CD4-positive, alpha-beta T cell treated with Interleukin-15 for 1 hour (primary cell): Measurements from ENCODE around the gene PRSS12.
"Not testable (repeated sequence)": the region's sequence is repeated elsewhere in the genome, so short reads cannot be mapped to it uniquely, and the experiment has no call there.

Experiments
- DNase-seq: peaks from one replicate; pipeline ENCODE4 v3.0.0-alpha.2; 2020

Gene PRSS12

DNA sequence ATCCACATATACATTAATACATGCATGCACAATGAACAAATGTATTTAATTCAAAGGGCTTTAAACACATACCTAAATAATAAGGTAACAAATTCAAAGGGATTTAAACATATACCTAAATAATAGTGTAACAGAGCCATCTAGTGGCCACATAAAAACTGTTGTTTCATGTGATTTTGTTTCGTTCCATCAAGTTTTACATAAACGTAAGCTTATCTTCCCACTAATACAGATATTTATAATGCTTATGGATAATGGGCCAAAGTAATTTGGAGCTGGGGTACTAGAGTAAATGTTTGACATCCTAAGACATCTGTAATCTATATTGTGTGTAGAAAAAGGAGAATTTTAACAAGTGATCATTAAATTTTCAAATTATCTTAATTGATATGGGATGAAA lies 82.3 kb downstream of the PRSS12 start:
- no peak for DNase-seq

DNA sequence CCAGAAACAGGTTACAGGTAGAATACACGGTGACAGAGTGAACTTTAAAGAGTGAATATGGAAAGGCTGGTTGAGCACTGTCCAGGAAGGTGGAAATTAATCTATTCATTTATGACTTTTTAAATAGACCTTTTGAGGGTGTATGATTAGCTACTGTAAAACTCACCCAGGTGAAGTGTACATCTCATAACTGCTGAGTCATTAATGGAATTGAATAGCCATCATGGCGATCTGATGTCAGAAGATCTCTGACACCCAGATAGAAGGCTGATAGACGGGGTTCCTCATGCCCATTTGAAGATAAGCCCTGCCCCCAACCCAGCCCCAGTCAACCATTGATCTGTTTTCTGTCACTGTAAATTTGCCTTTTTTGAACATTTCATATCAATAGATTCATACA lies 84.0 kb downstream of the PRSS12 start:
- DNase-seq, result no peak

DNA sequence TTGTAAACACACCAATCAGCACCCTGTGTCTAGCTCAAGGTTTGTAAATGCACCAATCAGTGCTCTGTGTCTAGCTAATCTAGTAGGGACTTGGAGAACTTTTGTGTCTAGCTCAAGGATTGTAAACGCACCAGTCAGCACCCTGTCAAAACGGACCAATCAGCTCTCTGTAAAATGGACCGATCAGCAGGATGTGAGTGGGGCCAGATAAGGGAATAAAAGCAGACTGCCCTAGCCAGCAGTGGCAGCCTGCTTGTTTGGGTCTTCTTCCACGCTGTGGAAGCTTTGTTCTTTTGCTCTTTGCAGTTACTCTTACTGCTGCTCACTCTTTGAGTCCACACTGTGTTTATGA lies 86.7 kb downstream of the PRSS12 start:
- not testable (repeated sequence) for DNase-seq

DNA sequence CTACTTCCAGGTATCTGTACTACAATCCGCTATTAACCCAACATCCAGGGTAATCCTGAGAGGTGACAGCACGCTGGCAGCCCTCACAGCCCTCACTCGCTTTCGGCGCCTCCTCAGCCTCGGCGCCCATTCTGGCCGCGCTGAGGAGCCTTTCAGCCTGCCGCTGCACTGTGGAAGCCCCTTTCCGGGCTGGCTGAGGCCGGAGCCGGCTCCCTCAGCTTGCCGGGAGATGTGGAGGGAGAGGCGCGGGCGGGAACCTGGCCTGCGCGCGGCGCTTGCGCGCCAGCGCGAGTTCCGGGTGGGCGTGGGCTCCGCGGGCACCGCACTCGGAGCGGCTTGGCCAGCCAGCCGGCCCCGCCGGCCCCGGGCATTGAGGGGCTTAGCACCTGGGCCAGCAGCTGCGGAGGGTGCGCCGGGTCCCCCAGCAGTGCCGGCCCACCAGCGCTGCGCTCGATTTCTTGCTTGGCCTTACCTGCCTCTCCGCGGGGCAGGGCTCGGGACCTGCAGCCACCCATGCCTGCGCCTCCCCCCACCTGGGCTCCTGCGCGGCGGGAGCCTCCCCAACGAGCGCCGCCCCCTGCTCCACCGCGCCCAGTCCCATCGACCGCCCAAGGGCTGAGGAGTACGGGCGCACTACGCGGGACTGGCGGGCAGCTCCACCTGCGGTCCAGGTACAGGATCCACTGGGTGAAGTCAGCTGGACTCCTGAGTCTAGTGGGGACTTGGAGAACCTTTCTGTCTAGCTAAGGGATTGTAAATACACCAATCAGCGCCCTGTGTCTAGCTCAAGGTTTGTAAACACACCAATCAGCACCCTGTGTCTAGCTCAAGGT lies 87.3 kb downstream of the PRSS12 start:
- DNase-seq, result no peak

DNA sequence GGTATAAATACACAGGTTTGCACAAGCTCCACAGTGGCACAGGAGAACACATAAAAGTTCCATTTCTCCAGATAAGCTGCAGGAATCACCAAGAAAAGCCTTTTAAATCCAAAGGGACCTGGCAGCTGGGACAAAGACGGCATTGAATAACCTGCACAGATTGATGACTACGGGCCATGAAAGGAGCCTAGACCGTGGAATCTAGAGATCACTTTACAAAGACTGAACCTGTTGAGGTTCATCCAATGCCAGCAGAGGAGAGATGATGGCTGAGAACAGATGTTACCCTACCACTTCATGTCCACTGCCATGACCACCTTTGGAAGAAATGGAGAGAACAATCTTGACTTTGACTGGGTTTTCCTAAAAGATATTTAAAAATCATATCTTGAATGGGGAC lies 88.7 kb downstream of the PRSS12 start:
- no peak for DNase-seq

DNA sequence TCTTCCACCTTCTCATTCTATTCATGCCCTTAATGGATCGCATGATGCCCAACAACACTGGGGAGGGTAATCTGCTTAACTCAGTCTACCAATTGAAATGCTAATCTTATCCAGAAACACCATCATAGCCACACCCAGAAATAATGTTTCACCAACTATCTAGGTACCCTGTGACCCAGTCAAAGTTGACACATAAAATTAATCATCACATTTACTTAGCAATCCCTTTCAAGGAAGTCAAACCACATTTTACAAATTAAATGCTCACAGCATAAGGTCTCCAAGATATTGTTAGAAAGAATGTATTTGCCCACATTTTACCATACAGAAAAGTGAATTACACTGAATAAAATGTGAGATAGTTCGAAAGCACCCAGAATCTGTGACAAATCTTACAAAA lies 92.5 kb downstream of the PRSS12 start:
- no peak for DNase-seq

DNA sequence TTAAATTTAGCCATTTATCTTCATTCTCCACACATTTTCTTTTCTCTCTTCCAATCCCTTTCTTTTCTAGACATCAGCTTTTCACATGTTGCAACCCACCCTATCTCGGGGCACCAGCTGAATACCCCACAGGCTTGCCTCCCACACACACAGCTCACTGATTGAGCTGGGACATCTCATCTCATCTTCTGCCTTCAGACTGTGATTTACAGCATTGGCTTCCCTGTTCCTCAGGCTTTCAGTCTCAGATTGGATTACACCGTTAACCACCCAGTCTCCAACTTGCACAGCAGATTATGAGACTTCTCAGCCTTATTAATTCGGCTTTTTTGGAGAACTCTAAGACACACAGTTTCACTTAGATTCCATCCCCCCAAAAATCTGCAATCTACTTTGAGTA lies 93.7 kb downstream of the PRSS12 start:
- DNase-seq, result no peak

DNA sequence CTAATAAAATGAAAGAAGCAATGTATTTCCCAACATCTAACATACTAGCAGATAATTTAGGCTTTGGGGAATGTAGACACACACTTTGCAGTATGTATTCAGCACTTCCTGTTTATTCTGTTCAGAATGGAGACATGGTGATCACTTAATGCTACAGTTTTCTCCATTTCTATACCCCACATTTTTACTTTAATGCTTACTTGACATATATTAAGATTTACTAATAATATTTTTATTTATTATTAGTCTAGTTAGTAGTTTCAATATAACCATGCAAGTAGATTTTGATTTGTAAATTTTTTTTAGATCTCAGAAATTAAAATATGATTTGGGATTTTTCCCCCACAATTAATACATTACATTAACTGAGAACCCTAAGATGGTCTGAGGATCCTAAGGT lies 98.4 kb downstream of the PRSS12 start:
- no peak for DNase-seq

DNA sequence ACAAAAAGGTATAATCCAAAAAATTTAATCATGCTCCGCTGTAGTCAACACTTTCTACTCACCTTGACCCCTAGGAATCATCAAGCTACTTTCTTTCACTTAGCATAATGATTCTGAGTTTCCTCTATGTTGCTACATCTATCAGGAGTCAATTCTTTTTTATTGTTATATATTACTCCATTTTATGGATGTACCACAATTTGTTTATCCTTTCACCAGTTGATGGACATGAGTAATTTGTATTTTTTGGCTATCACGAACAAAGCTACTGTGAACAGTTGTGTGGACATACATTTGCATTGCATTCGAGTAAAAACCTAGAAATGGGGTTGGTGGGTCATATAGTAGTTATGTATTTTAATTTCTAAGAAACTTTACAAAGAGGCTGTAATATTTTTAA lies 102.9 kb downstream of the PRSS12 start:
- DNase-seq, result no peak

DNA sequence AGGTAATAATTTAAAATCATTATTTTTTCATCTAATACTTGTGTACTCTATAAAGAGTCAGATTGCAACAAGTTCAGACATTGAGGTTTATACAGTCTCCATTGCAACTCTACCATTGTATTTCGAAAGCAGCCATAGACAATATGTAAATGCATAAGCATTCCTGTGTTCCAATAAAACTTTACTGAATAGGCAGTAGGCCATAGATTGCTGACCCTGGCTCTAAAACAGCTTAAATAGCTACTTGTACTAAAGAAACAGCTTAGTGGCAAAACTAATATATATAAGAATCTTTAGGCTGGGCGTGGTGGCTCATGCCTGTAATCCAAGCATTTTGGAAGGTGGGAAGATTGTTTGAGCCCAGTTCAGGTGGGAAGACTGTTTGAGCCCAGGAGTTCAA lies 115.3 kb downstream of the PRSS12 start:
- DNase-seq, result no peak

DNA sequence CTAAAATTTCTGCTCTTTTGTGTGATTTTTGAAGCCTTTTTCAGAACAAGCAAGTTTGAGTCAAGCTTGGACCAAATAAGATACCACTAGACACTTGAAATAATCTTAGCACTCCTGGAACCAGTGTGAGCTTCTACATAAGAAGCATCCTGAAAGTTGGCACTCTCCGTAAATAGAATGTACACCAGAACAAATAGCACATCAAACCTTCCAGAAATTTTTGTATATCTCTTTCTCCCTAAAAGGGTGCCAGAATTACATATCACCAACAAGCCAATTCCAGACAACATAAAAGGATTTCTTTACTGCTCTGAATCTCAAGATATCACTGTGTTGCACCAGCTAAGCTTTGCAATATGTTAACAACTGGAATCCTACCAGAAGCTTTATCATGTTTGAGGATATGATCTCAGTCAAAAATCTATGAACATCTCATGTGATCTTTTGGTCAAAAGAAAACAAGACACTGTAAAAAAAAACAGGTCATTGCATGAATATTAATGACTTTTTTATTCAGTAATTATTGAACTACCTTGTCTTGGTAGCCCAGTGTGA lies 117.2 kb downstream of the PRSS12 start:
- DNase-seq, result no peak
